OCI-LY7 (cell line): ENCODE data around the gene AGBL4. TPM values are rescaled to one million over a fixed set of nuclear protein-coding genes. Genes with fewer than 3 reads are reported as not detected.

ENCODE experiments used
- BruUV-seq: library from RNA; stranded (reverse); fragments of 400-500 nt; replicated peaks from 2 replicates; lab custom pipeline; 2021; lab: Mats Ljungman, UMichigan
- CTCF ChIA-PET: fragments of 300-600 bp; sonication (Branson Sonifier 250); formaldehyde crosslinking; loops from one replicate; lab custom pipeline; 2022; ENCODE audit warnings: antibody characterized with exemption; ENCODE audit not compliant: unreplicated experiment; lab: Charles Lee
- POLR2A ChIA-PET: fragments of 300-600 bp; sonication (Branson Sonifier 250); formaldehyde crosslinking; loops from one replicate; lab custom pipeline; 2022; ENCODE audit warnings: antibody characterized with exemption; lab: Charles Lee
- DNase-seq: peaks from one replicate; pipeline ENCODE4 v3.0.0-alpha.2; 2015; ENCODE audit warnings: low spot score
- H2AFZ ChIP-seq: fragments of 200-600 bp; sonication (generic), shearing (Covaris generic); 2 replicates; pipeline ENCODE4 v1.6.1; 2014; ENCODE audit warnings: mild to moderate bottlenecking, antibody characterized with exemption, low read length, moderate library complexity
- H3K27ac ChIP-seq: fragments of 200-600 bp; sonication (generic); 2 replicates; pipeline ENCODE4 v1.5.1; 2014; ENCODE audit warnings: mixed run types, low read depth, mild to moderate bottlenecking, moderate library complexity, low read length, inconsistent platforms; ENCODE audit not compliant: poor library complexity, severe bottlenecking
- H3K36me3 ChIP-seq: fragments of 200-600 bp; sonication (generic); 2 replicates; pipeline ENCODE4 v1.6.1; 2014; ENCODE audit warnings: mild to moderate bottlenecking, antibody characterized with exemption, low read length, moderate library complexity, mixed read lengths; ENCODE audit not compliant: insufficient read depth
- H3K4me1 ChIP-seq: fragments of 200-600 bp; sonication (generic); 2 replicates; pipeline ENCODE4 v1.5.1; 2014; ENCODE audit warnings: mild to moderate bottlenecking, low read length; ENCODE audit not compliant: insufficient read depth, poor library complexity, severe bottlenecking
- H3K4me2 ChIP-seq: fragments of 200-600 bp; sonication (generic); 2 replicates; pipeline ENCODE4 v1.6.1; 2014; ENCODE audit warnings: mild to moderate bottlenecking, low read length
- H3K4me3 ChIP-seq: fragments of 200-600 bp; sonication (generic); 2 replicates; pipeline ENCODE4 v1.5.1; 2014; ENCODE audit warnings: mild to moderate bottlenecking, low read depth, low read length; ENCODE audit not compliant: poor library complexity, severe bottlenecking
- H3K79me2 ChIP-seq: fragments of 200-600 bp; sonication (generic); 2 replicates; pipeline ENCODE4 v1.6.1; 2016; ENCODE audit warnings: low read depth, mild to moderate bottlenecking, low read length, moderate library complexity, mixed read lengths; ENCODE audit not compliant: insufficient read depth
- H3K9me2 ChIP-seq: fragments of 200-600 bp; sonication (generic); 2 replicates; pipeline ENCODE4 v1.6.1; 2016; ENCODE audit warnings: mild to moderate bottlenecking, low read length, mixed read lengths; ENCODE audit not compliant: insufficient read depth
- H3K9me3 ChIP-seq: fragments of 200-600 bp; sonication (generic); 2 replicates; pipeline ENCODE4 v1.6.1; 2014; ENCODE audit warnings: mild to moderate bottlenecking, mixed run types, low read length, mixed read lengths
- H4K20me1 ChIP-seq: fragments of 200-600 bp; sonication (generic); 2 replicates; pipeline ENCODE4 v1.6.1; 2014; ENCODE audit warnings: mild to moderate bottlenecking, antibody characterized with exemption, low read length, moderate library complexity, mixed read lengths; ENCODE audit not compliant: insufficient read depth
- EZH2phosphoT487 ChIP-seq: fragments of 200-600 bp; sonication (generic); IDR thresholded peaks from 2 replicates; pipeline ENCODE4 v1.6.1; 2018; ENCODE audit warnings: low read depth, borderline replicate concordance, mild to moderate bottlenecking, mixed run types, antibody characterized with exemption, low read length, moderate library complexity, mixed read lengths
- intact Hi-C: fragments of 100-400 bp; cut with micrococcal nuclease; formaldehyde crosslinking; loops from one replicate; pipeline ENCODE4 v1.10.0; 2022; ENCODE audit not compliant: unreplicated experiment
- total RNA-seq, 2 experiments: library from RNA; depleted of rRNA in 1 of 2; stranded (reverse); fragments of >200 nt in 1 of 2; shearing (Covaris generic) in 1 of 2; gene quantifications; 2 replicates each; pipeline ENCODE4 v1.2.3, GENCODE V29; 2014 to 2022
- TF ChIP-seq, protein P1 (sequence below): fragments of 200-600 bp; sonication (generic); conservative IDR thresholded peaks from 2 replicates; pipeline ENCODE4 v1.5.1; 2014; ENCODE audit warnings: mild to moderate bottlenecking, antibody characterized with exemption, low read length, moderate library complexity, mixed read lengths

Gene AGBL4
- total RNA-seq, 2 experiments from 2014 or later: not detected

DNA sequence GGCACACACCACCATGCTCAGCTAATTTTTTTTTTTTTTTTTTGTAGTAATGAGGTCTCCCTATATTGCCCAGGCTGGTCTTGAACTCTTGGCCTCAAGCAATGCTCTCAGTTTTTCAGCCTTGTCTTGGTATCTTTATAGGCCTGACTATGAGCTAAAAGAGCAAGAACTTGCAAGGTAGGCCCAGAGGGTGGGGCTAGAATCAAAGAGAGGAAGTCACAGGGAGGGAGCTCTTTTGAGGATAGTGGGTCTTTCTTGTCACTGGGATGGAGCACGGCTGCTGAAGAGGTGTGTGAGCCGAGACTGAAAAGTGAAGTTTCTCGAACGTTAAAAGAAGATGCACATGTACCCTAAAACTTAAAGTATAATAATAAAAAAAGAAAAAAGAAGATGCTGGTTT, 987.1 kb downstream of the AGBL4 start:
- ChIA-PET POLR2A (no interaction called here), CTCF (interaction anchor here (0.5 kb wide), 1 partner anchor 1157 kb away, joined by 3 read pairs; no protein-coding TSS in a partner anchor)
- intact Hi-C loops: no loop called here
- H3K27ac ChIP-seq: no peak overlapping the region
- TF ChIP-seq EZH2phosphoT487: no peak
- TF ChIP-seq, protein P1, sequence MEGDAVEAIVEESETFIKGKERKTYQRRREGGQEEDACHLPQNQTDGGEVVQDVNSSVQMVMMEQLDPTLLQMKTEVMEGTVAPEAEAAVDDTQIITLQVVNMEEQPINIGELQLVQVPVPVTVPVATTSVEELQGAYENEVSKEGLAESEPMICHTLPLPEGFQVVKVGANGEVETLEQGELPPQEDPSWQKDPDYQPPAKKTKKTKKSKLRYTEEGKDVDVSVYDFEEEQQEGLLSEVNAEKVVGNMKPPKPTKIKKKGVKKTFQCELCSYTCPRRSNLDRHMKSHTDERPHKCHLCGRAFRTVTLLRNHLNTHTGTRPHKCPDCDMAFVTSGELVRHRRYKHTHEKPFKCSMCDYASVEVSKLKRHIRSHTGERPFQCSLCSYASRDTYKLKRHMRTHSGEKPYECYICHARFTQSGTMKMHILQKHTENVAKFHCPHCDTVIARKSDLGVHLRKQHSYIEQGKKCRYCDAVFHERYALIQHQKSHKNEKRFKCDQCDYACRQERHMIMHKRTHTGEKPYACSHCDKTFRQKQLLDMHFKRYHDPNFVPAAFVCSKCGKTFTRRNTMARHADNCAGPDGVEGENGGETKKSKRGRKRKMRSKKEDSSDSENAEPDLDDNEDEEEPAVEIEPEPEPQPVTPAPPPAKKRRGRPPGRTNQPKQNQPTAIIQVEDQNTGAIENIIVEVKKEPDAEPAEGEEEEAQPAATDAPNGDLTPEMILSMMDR: no peak
- no peaks in the 10 kb centered on the region for H4K20me1 ChIP-seq
- H3K9me3 ChIP-seq: no peaks in the 10 kb centered on the region
- H3K4me1 ChIP-seq: no peaks in the 10 kb centered on the region
- H3K9me2 ChIP-seq: no peaks in the 10 kb centered on the region
- no peak overlapping the region for H3K4me3 ChIP-seq
- no peak for DNase-seq
- H3K36me3 ChIP-seq: no peaks in the 10 kb centered on the region
- BruUV-seq: no TSS peak
- H2AFZ ChIP-seq: no peak overlapping the region
- no peak overlapping the region for H3K4me2 ChIP-seq
- no peaks in the 10 kb centered on the region for H3K79me2 ChIP-seq

DNA sequence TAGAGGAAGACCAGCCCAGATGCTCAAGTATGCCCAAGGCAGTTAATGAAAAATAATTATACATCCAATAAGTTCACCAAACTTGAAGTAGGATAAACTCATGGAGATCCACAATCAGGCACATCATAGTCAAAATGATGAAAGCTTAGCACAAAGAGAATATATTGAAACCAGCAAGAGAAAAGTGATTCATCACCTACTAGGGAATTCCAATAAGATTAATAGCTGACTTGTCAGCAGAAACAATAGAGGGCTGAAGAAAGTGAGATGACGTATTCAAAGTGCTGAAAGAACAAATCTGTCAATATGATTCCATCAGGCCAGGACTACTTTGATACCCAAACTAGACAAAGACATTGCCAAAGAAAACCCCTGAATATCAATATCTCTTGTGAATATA, 995.4 kb downstream of the AGBL4 start:
- no peak overlapping the region for H3K4me2 ChIP-seq
- TF ChIP-seq EZH2phosphoT487: no peak
- TF ChIP-seq, protein P1: no peak
- intact Hi-C loops: no loop called here
- no peaks in the 10 kb centered on the region for H3K36me3 ChIP-seq
- BruUV-seq: no TSS peak
- no peak overlapping the region for H2AFZ ChIP-seq
- no peak for DNase-seq
- H3K4me1 ChIP-seq: no peaks in the 10 kb centered on the region
- H4K20me1 ChIP-seq: no peaks in the 10 kb centered on the region
- no peak overlapping the region for H3K27ac ChIP-seq
- no peak overlapping the region for H3K4me3 ChIP-seq
- no peaks in the 10 kb centered on the region for H3K9me2 ChIP-seq
- no peaks in the 10 kb centered on the region for H3K9me3 ChIP-seq
- H3K79me2 ChIP-seq: no peaks in the 10 kb centered on the region
- POLR2A ChIA-PET: interaction anchor here (0.6 kb wide), 1 partner anchor 224 kb away, joined by 3 read pairs; no protein-coding TSS in a partner anchor
- CTCF ChIA-PET: no interaction called here

- no peak overlapping the region for H3K4me3 ChIP-seq
- H3K9me2 ChIP-seq: no peaks in the 10 kb centered on the region
- POLR2A ChIA-PET: interaction anchor here (0.6 kb wide), 1 partner anchor 9 kb away, joined by 4 read pairs; no protein-coding TSS in a partner anchor
- no peaks in the 10 kb centered on the region for H3K9me3 ChIP-seq
- no peak overlapping the region for H3K27ac ChIP-seq
- no peaks in the 10 kb centered on the region for H3K4me1 ChIP-seq
- H4K20me1 ChIP-seq: no peaks in the 10 kb centered on the region
- intact Hi-C loops: no loop called here
- no TSS peak for BruUV-seq
- CTCF ChIA-PET: no interaction called here
- DNase-seq: no peak
- TF ChIP-seq, protein P1: no peak
- no peak for TF ChIP-seq EZH2phosphoT487
- H2AFZ ChIP-seq: no peak overlapping the region
- H3K36me3 ChIP-seq: no peaks in the 10 kb centered on the region
- no peak overlapping the region for H3K4me2 ChIP-seq
- H3K79me2 ChIP-seq: no peaks in the 10 kb centered on the region
Observed at GRCh38 chr1:49026230-49026811, 997.4 kb downstream of the AGBL4 start.
